ENCODE results near the gene RASA4B. TPM values are rescaled to one million over a fixed set of nuclear protein-coding genes. Genes with fewer than 3 reads are reported as not detected.

Gene RASA4B
- total RNA-seq, 1 donor from 2014 or later, result 16.1 TPM

DNA sequence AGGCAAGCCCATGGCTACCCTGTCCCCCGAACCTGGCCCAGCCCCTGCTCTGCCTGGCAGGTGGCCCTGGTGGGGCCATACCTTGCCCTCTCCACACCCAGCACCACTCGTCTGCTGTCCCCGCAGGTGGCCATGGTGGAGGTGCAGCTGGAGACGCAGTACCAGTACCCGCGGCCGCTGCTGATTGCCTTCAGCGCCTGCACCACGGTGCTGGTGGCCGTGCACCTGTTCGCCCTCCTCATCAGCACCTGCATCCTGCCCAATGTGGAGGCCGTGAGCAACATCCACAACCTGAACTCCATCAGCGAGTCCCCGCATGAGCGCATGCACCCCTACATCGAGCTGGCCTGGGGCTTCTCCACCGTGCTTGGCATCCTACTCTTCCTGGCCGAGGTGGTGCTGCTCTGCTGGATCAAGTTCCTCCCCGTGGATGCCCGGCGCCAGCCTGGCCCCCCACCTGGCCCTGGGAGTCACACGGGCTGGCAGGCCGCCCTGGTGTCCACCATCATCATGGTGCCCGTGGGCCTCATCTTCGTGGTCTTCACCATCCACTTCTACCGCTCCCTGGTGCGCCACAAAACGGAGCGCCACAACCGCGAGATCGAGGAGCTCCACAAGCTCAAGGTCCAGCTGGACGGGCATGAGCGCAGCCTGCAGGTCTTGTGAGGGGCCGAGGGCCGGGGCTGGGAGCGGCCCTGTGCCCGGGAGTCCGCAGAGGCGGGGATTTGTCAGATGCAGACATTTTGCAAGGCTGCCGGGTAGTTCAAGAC, 71.0 kb downstream of the RASA4B start:
- intact Hi-C loops (cut with micrococcal nuclease), result no loop called here
- Mint-ChIP-seq H3K4me3 (no peak overlapping the region), H3K9me3 (no peaks in the 10 kb centered on the region), H3K27me3 (no peaks in the 10 kb centered on the region), H3K27ac (peak overlapping the region; percentile 99), H3K36me3 (ENCODE audit: low read depth) (peaks cover 58% of the 10 kb centered on the region), H3K4me1 (peaks cover 63% of the 10 kb centered on the region)
- ChIA-PET POLR2A (interaction anchor here (0.6 to 16.7 kb wide), 3 partner anchors 27 to 141 kb away, joined by 3 to 886 read pairs (median 8); partner anchors contain the start of genes ORAI2 and PRKRIP1), CTCF (interaction anchor here (1.1 to 9.9 kb wide), 3 partner anchors 12 to 39 kb away, joined by 3 to 219 read pairs (median 4); no protein-coding TSS in a partner anchor)
- TF ChIP-seq, protein P1, sequence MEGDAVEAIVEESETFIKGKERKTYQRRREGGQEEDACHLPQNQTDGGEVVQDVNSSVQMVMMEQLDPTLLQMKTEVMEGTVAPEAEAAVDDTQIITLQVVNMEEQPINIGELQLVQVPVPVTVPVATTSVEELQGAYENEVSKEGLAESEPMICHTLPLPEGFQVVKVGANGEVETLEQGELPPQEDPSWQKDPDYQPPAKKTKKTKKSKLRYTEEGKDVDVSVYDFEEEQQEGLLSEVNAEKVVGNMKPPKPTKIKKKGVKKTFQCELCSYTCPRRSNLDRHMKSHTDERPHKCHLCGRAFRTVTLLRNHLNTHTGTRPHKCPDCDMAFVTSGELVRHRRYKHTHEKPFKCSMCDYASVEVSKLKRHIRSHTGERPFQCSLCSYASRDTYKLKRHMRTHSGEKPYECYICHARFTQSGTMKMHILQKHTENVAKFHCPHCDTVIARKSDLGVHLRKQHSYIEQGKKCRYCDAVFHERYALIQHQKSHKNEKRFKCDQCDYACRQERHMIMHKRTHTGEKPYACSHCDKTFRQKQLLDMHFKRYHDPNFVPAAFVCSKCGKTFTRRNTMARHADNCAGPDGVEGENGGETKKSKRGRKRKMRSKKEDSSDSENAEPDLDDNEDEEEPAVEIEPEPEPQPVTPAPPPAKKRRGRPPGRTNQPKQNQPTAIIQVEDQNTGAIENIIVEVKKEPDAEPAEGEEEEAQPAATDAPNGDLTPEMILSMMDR (IDR thresholded peaks at IDR 0.05), result no peak
- no peak for DNase-seq
- no peak for ATAC-seq (ENCODE audit: low read depth)

DNA sequence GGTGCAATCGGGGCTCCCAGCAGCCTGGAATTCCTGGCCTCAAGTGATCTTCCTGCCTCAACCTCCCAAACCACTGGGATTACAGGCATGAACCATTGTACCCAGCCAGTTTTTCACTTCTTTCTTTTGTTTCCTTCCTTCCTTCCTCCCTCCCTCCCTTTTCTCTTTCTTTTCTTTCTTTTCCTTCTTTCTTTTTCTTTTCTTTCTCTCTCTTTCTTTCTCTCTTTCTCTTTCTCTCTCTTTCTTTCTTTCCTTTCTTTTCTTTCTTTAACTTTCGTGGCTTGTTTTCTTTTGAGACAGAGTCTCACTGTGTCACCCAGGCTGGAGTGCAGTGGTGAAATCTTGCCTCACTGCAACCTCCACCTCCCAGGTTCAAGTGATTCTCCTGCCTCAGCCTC, 71.9 kb downstream of the RASA4B start:
- H3K4me1 Mint-ChIP-seq, result peaks cover 64% of the 10 kb centered on the region
- DNase-seq, result no peak
- POLR2A ChIA-PET, result interaction anchor here (1.0 to 16.7 kb wide), 3 partner anchors 11 to 50 kb away, joined by 3 to 886 read pairs (median 8); partner anchors contain the start of genes ORAI2 and PRKRIP1
- no peaks in the 10 kb centered on the region for H3K27me3 Mint-ChIP-seq
- H3K9me3 Mint-ChIP-seq, result no peaks in the 10 kb centered on the region
- intact Hi-C loops (cut with micrococcal nuclease), result loop anchor here (1.0 kb wide), 2 partner anchors 19 to 30 kb away; partner anchors contain the start of genes ALKBH4 and LRWD1
- H3K36me3 Mint-ChIP-seq (ENCODE audit: low read depth), result peaks cover 59% of the 10 kb centered on the region
- CTCF ChIA-PET, result interaction anchor here (1.1 to 9.9 kb wide), 4 partner anchors 11 to 38 kb away, joined by 3 to 219 read pairs (median 4); no protein-coding TSS in a partner anchor
- ATAC-seq (ENCODE audit: low read depth), result no peak
- TF ChIP-seq, protein P1 (IDR thresholded peaks at IDR 0.05), result no peak
- H3K27ac Mint-ChIP-seq, result peak overlapping the region; percentile 99
- peak overlapping the region; percentile 82 for H3K4me3 Mint-ChIP-seq

DNA sequence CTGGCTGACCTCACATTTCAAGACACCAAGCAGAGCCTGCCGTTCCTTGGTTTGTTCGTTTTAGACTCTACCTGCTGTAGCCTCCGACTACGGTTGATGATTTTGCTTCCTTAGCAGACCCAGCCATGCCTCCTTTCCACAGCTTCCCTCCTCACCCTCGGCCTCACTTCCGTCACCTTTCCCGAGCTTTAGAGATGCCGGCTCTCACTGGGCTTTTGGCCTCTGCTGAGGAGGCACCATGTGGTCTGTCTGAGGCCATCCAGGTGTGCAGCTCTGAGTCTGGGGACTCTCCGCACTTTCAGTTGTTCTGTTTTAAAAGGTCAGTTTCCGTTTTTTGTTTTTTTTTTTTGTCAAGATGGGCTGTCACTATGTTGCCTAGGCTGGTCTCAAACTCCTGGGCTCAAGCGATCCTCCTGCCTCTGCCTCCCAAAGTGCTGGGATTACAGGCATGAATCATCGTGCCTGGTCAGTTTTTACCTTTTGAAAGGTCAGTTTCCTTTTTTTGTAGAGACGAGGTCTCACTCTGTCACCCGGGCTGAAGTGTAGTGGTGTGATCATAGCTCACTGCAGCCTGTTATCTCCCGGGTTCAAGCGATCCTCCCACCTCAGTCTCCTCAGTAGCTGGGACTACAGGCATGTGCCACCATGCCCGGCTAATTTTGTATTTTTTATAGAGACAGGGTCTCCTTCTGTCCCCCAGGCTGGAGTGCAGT, 72.5 kb downstream of the RASA4B start:
- peaks cover 64% of the 10 kb centered on the region for H3K4me1 Mint-ChIP-seq
- ChIA-PET CTCF (interaction anchor here (1.4 to 9.9 kb wide), 2 partner anchors 29 to 37 kb away, joined by 4 to 219 read pairs; no protein-coding TSS in a partner anchor), POLR2A (interaction anchor here (0.6 to 16.7 kb wide), 6 partner anchors 9 to 138 kb away, joined by 3 to 886 read pairs (median 4); partner anchors contain the start of genes ORAI2 and PRKRIP1)
- intact Hi-C loops (cut with micrococcal nuclease), result loop anchor here (1.0 kb wide), 2 partner anchors 19 to 30 kb away; partner anchors contain the start of genes ALKBH4 and LRWD1
- H3K36me3 Mint-ChIP-seq (ENCODE audit: low read depth), result peaks cover 63% of the 10 kb centered on the region
- H3K27ac Mint-ChIP-seq, result peak overlapping the region; percentile 99
- peak; percentile 51 for ATAC-seq (ENCODE audit: low read depth)
- H3K9me3 Mint-ChIP-seq, result no peaks in the 10 kb centered on the region
- H3K27me3 Mint-ChIP-seq, result no peaks in the 10 kb centered on the region
- DNase-seq, result peak; percentile 38
- TF ChIP-seq, protein P1 (IDR thresholded peaks at IDR 0.05), result no peak
- H3K4me3 Mint-ChIP-seq, result peak overlapping the region; percentile 82

DNA sequence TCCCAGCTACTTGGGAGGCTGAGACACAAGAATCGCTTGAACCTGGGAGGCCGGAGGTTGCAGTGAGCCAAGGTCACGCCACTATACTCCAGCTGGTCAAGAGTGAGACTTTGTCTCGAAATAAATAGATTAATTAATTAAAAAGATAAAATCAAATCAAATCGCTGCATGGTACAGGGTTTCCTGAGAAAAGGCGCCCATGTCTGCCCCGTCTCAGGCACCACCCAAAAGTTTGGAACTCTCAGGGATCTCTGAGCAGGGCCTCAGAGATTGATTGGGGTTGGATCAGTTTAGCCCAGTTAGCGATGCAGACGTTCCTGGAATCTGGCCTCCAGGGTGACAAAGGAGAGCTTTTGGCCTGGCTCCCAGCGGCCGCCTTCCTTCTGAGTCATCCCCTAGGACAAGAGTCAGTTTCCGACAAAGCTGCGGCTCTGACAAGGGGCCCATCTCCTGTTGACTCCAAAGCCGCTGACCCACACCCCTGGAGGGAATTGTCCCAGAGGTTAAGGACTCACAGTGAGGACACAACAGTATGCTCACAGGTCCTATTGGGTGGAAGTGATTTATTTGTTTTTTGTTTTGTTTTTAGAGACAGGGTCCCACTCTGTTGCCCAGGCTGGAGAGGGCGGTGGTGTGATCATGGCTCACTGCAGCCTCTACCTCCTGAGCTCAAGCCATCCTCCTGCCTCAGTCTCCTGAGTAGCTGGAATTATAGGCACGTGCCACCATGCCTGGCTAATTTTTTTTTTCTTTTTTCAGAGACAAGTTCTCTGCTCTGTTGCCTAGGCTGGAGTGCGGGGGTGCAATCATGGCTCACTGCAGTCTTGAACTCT, 77.4 kb downstream of the RASA4B start:
- Mint-ChIP-seq H3K27me3 (no peaks in the 10 kb centered on the region), H3K9me3 (no peaks in the 10 kb centered on the region), H3K4me1 (peaks cover 67% of the 10 kb centered on the region), H3K36me3 (ENCODE audit: low read depth) (peaks cover 57% of the 10 kb centered on the region), H3K4me3 (no peak overlapping the region), H3K27ac (peak overlapping the region; percentile 93)
- CTCF ChIA-PET, result interaction anchor here (1.1 to 2.5 kb wide), 3 partner anchors 24 to 36 kb away, joined by 3 to 18 read pairs (median 10); no protein-coding TSS in a partner anchor
- ATAC-seq (ENCODE audit: low read depth), result no peak
- intact Hi-C loops (cut with micrococcal nuclease), result no loop called here
- no peak for DNase-seq
- TF ChIP-seq, protein P1 (IDR thresholded peaks at IDR 0.05), result no peak
- POLR2A ChIA-PET, result interaction anchor here (1.8 to 16.7 kb wide), 3 partner anchors 10 to 44 kb away, joined by 6 to 886 read pairs (median 14); partner anchors contain the start of genes ORAI2 and PRKRIP1
